ENCODE measurements around the gene CCL18.
"Not testable (repeated sequence)": the region's sequence is repeated elsewhere in the genome, so short reads cannot be mapped to it uniquely, and the experiment has no call there.

CCL18 gene

DNA sequence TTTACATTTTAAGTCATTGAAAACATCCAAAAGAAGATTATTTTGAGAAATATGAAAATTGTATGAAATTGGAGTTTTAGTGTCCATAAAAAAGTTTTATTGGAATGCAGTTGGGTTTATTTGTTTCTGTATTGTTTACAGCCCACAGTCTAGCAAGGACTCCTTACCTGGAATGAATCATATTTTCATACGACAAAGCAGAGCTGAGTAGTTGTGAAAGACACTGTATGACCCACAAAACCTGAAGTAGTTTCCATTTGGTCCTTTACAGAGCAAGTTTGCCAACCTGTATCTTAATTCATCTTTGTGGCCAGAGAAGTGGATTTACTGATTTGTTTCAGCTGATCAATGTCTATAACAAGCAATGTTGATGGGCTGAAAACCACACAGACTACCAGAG is 10.3 kb downstream of the CCL18 start:
- no peak overlapping the region for H2BK12ac ChIP-seq (ENCODE audit: low read length in 2 of 2)
- H2AK5ac ChIP-seq (ENCODE audit: low read length, severe bottlenecking): no peak overlapping the region
- no peak overlapping the region for H4K8ac ChIP-seq (ENCODE audit: low read length)
- 100% methylated on average over 1 of the region's 1 CpG for WGBS
- H3K4me3 ChIP-seq (ENCODE audit: insufficient read depth in 1 of 2, low read depth in 1 of 2, low read length in 2 of 2): no peak overlapping the region
- no peak overlapping the region for H3K23ac ChIP-seq (ENCODE audit: low read length in 2 of 2)
- H3K4me1 ChIP-seq (ENCODE audit: control insufficient read depth, insufficient read depth, low read depth, low read length): no peaks in the 10 kb centered on the region
- H3K14ac ChIP-seq (ENCODE audit: low read length in 2 of 2): no peak overlapping the region
- H3K36me3 ChIP-seq (ENCODE audit: control insufficient read depth in 1 of 2, insufficient read depth in 2 of 2, low read depth in 1 of 2, low read length in 2 of 2): no peaks in the 10 kb centered on the region
- H4K91ac ChIP-seq (ENCODE audit: low read length): no peak overlapping the region
- H3K27me3 ChIP-seq (ENCODE audit: control insufficient read depth in 1 of 2, insufficient read depth in 1 of 2, low read length in 2 of 2): peaks cover 11 to 29% of the 10 kb centered on the region in 2 experiments
- no peak overlapping the region for H2AFZ ChIP-seq (ENCODE audit: low read depth, low read length)
- no peak overlapping the region for H3K4me2 ChIP-seq (ENCODE audit: low read length, poor library complexity, severe bottlenecking)
- H3K18ac ChIP-seq (ENCODE audit: low read depth in 1 of 2, low read length in 2 of 2): no peak overlapping the region
- H3K9ac ChIP-seq (ENCODE audit: low read length): no peak overlapping the region
- no peak overlapping the region for H3K27ac ChIP-seq (ENCODE audit: low read length, poor library complexity, severe bottlenecking)
- H3K79me1 ChIP-seq (replicated peaks; ENCODE audit: low read length, poor library complexity, severe bottlenecking): no peaks in the 10 kb centered on the region
- no peak overlapping the region for H2BK120ac ChIP-seq (ENCODE audit: low read depth, low read length)
- no peak overlapping the region for H2BK5ac ChIP-seq (ENCODE audit: low read depth, low read length, poor library complexity, severe bottlenecking)
- no peak overlapping the region for H2BK15ac ChIP-seq (ENCODE audit: low read depth, poor library complexity, severe bottlenecking)
- no peak for DNase-seq
- H3K4ac ChIP-seq (ENCODE audit: low read depth in 1 of 2, low read length in 2 of 2): no peak overlapping the region
- H3K9me3 ChIP-seq (ENCODE audit: control insufficient read depth, low read length): peaks cover 10% of the 10 kb centered on the region

DNA sequence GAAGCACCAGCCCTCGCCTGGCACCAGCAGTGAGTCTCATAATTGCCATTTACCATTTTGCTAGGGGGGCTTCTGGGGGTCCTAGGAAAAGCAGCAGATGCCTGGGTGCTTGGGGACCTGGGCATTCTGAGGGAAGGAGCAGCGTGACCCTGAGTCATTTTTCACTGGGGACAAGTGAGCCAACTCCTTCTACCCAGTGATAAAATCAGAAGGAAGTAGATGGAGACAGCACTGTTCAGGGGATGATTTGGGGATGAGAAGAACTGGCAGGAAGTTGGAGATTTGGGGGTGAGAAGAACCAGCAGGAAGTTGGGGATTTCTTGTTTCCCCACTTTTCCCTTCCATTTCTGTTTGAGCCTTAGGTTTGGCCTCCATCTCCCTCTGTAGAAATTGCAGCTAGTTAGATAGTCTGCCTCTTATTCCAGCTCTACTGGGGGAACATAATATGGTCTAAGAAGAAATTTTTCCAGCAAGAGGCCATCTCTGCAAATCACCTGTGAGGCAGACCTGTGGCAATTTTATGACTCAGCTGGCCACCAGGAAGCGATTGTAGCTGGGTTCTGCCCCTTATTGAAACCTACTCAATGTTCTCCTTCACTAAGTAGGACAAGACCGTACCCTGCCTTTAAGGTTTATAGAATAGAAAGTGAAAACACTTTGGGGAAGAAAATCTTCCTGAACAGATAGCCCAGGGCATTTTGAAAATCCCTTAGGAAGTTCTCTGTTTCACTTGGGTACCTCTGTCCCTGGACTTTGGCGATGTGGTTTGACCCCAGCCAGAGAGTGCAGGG is 17.8 kb downstream of the CCL18 start:
- H3K4me2 ChIP-seq (ENCODE audit: low read length, poor library complexity, severe bottlenecking); H2BK15ac ChIP-seq (ENCODE audit: low read depth, poor library complexity, severe bottlenecking); H3K27me3 ChIP-seq (ENCODE audit: control insufficient read depth in 1 of 2, insufficient read depth in 1 of 2, low read length in 2 of 2); H3K4me3 ChIP-seq (ENCODE audit: insufficient read depth in 1 of 2, low read depth in 1 of 2, low read length in 2 of 2); H3K18ac ChIP-seq (ENCODE audit: low read depth in 1 of 2, low read length in 2 of 2); H3K27ac ChIP-seq (ENCODE audit: low read length, poor library complexity, severe bottlenecking); H2BK5ac ChIP-seq (ENCODE audit: low read depth, low read length, poor library complexity, severe bottlenecking); H2BK12ac ChIP-seq (ENCODE audit: low read length in 2 of 2); H2AFZ ChIP-seq (ENCODE audit: low read depth, low read length); H3K36me3 ChIP-seq (ENCODE audit: control insufficient read depth in 1 of 2, insufficient read depth in 2 of 2, low read depth in 1 of 2, low read length in 2 of 2); H2AK5ac ChIP-seq (ENCODE audit: low read length, severe bottlenecking); H3K4me1 ChIP-seq (ENCODE audit: control insufficient read depth, insufficient read depth, low read depth, low read length); H3K79me1 ChIP-seq (replicated peaks; ENCODE audit: low read length, poor library complexity, severe bottlenecking); H4K8ac ChIP-seq (ENCODE audit: low read length); H3K14ac ChIP-seq (ENCODE audit: low read length in 2 of 2); H3K4ac ChIP-seq (ENCODE audit: low read depth in 1 of 2, low read length in 2 of 2); H2BK120ac ChIP-seq (ENCODE audit: low read depth, low read length); H3K23ac ChIP-seq (ENCODE audit: low read length in 2 of 2); DNase-seq; H3K9ac ChIP-seq (ENCODE audit: low read length); H3K9me3 ChIP-seq (ENCODE audit: control insufficient read depth, low read length); H4K91ac ChIP-seq (ENCODE audit: low read length): not testable (repeated sequence)
- WGBS: 66% methylated on average over 3 of the region's 5 CpGs

DNA sequence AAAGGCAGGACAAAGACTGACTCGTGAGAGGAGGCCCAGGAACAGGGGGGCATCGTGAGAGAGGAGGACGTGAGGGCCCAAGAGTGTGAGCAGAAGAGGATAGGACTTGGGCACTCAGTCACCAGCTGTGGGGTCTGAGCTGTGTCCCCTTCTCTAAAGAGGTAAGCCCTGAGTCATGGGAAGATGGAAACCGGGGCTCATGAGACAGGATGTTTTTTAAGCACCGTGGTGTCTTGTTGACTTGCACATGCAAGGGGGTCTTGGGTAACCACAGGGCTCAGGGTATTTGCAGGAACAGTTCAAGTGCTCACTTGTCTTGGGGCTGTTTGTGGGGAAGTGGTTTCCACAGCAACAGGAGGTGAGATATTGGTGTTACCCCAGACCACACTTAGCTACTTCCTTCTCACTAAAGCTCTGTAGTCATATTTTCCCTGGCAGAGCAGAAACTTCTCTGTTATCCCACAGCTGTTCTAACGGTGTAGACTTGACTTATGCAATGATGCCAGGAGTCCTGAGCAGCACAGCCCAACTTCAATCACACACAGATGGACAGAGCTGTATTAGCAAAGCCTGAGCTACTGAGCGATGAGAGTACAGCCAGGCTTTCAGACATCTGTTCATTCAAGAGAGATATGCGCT is 18.5 kb downstream of the CCL18 start:
- not testable (repeated sequence) for H3K4me1 ChIP-seq (ENCODE audit: control insufficient read depth, insufficient read depth, low read depth, low read length); H3K9ac ChIP-seq (ENCODE audit: low read length); H4K8ac ChIP-seq (ENCODE audit: low read length); H2AK5ac ChIP-seq (ENCODE audit: low read length, severe bottlenecking); H2BK120ac ChIP-seq (ENCODE audit: low read depth, low read length); H3K4me3 ChIP-seq (ENCODE audit: insufficient read depth in 1 of 2, low read depth in 1 of 2, low read length in 2 of 2); H3K18ac ChIP-seq (ENCODE audit: low read depth in 1 of 2, low read length in 2 of 2); H2BK15ac ChIP-seq (ENCODE audit: low read depth, poor library complexity, severe bottlenecking); H2BK5ac ChIP-seq (ENCODE audit: low read depth, low read length, poor library complexity, severe bottlenecking); H2BK12ac ChIP-seq (ENCODE audit: low read length in 2 of 2); H3K79me1 ChIP-seq (replicated peaks; ENCODE audit: low read length, poor library complexity, severe bottlenecking); H3K27ac ChIP-seq (ENCODE audit: low read length, poor library complexity, severe bottlenecking); H3K14ac ChIP-seq (ENCODE audit: low read length in 2 of 2); H4K91ac ChIP-seq (ENCODE audit: low read length); H3K27me3 ChIP-seq (ENCODE audit: control insufficient read depth in 1 of 2, insufficient read depth in 1 of 2, low read length in 2 of 2); H3K4ac ChIP-seq (ENCODE audit: low read depth in 1 of 2, low read length in 2 of 2); H3K23ac ChIP-seq (ENCODE audit: low read length in 2 of 2); H3K9me3 ChIP-seq (ENCODE audit: control insufficient read depth, low read length); H2AFZ ChIP-seq (ENCODE audit: low read depth, low read length); H3K4me2 ChIP-seq (ENCODE audit: low read length, poor library complexity, severe bottlenecking); H3K36me3 ChIP-seq (ENCODE audit: control insufficient read depth in 1 of 2, insufficient read depth in 2 of 2, low read depth in 1 of 2, low read length in 2 of 2)
- DNase-seq: peak; percentile 21
- 69% methylated on average over 4 of the region's 8 CpGs for WGBS

DNA sequence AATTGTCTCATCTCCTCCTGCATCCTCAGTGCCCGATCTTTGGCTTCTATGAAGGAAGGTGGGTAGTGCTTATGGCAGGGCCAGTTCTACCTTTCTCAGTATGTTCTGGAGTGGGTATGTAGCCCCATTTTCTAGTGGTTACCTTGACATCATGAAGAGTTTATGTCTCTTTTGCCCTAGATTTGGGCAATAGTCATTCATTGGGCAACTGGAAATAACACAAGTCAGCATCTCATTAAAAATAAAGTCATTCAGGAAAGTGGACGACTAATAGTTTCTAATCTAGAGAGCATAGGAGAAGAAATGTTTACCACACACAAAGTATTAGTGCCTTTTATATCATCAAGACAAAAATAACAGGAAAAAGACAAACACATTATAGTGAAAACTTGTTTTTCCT is 19.6 kb downstream of the CCL18 start:
- not testable (repeated sequence) for H3K4me1 ChIP-seq (ENCODE audit: control insufficient read depth, insufficient read depth, low read depth, low read length); H2AFZ ChIP-seq (ENCODE audit: low read depth, low read length); H4K91ac ChIP-seq (ENCODE audit: low read length); H2BK15ac ChIP-seq (ENCODE audit: low read depth, poor library complexity, severe bottlenecking); H2BK120ac ChIP-seq (ENCODE audit: low read depth, low read length); DNase-seq; H3K18ac ChIP-seq (ENCODE audit: low read depth in 1 of 2, low read length in 2 of 2); H2AK5ac ChIP-seq (ENCODE audit: low read length, severe bottlenecking); H3K4me3 ChIP-seq (ENCODE audit: insufficient read depth in 1 of 2, low read depth in 1 of 2, low read length in 2 of 2); H3K27ac ChIP-seq (ENCODE audit: low read length, poor library complexity, severe bottlenecking); H2BK5ac ChIP-seq (ENCODE audit: low read depth, low read length, poor library complexity, severe bottlenecking); H3K79me1 ChIP-seq (replicated peaks; ENCODE audit: low read length, poor library complexity, severe bottlenecking); H3K9ac ChIP-seq (ENCODE audit: low read length); H3K9me3 ChIP-seq (ENCODE audit: control insufficient read depth, low read length); H4K8ac ChIP-seq (ENCODE audit: low read length); H3K4ac ChIP-seq (ENCODE audit: low read depth in 1 of 2, low read length in 2 of 2); H3K27me3 ChIP-seq (ENCODE audit: control insufficient read depth in 1 of 2, insufficient read depth in 1 of 2, low read length in 2 of 2); H3K4me2 ChIP-seq (ENCODE audit: low read length, poor library complexity, severe bottlenecking); H3K23ac ChIP-seq (ENCODE audit: low read length in 2 of 2); H3K36me3 ChIP-seq (ENCODE audit: control insufficient read depth in 1 of 2, insufficient read depth in 2 of 2, low read depth in 1 of 2, low read length in 2 of 2); H3K14ac ChIP-seq (ENCODE audit: low read length in 2 of 2); H2BK12ac ChIP-seq (ENCODE audit: low read length in 2 of 2)
- no CpG with 5 or more reads among the region's 2 CpGs for WGBS

Measured in mesenchymal stem cell (in vitro differentiated cells and primary cell).